Parathyroid adenoma (tissue), 2 donors: Measurements from ENCODE around the gene NBAS.

Experiments
- H2AFZ ChIP-seq: fragments of 300-600 bp; sonication (generic); one replicate; pipeline ENCODE4 v1.7.0; 2017; ENCODE audit warnings: antibody characterized with exemption, mild to moderate bottlenecking
- H3K27ac ChIP-seq: fragments of 300-600 bp; sonication (generic); one replicate; pipeline ENCODE4 v1.7.0; 2017
- H3K27me3 ChIP-seq: fragments of 300-600 bp; sonication (generic); one replicate; pipeline ENCODE4 v1.7.0; 2017; ENCODE audit warnings: low read length; ENCODE audit not compliant: control insufficient read depth, insufficient read depth
- H3K36me3 ChIP-seq: fragments of 300-600 bp; sonication (generic); one replicate; pipeline ENCODE4 v1.7.0; 2017; ENCODE audit warnings: low read length; ENCODE audit not compliant: control insufficient read depth, insufficient read depth
- H3K4me1 ChIP-seq: fragments of 300-600 bp; sonication (generic); one replicate; pipeline ENCODE4 v1.7.0; 2017; ENCODE audit warnings: control low read depth
- H3K4me2 ChIP-seq: fragments of 300-600 bp; sonication (generic); one replicate; pipeline ENCODE4 v1.7.0; 2017; ENCODE audit warnings: low read length
- H3K4me3 ChIP-seq: fragments of 300-600 bp; sonication (generic); one replicate; pipeline ENCODE4 v1.7.0; 2017; ENCODE audit warnings: low read depth, low read length
- H3K79me2 ChIP-seq: fragments of 300-600 bp; sonication (generic); one replicate; pipeline ENCODE4 v1.7.0; 2017; ENCODE audit warnings: control low read depth
- H3K9ac ChIP-seq: fragments of 300-600 bp; sonication (generic); one replicate; pipeline ENCODE4 v1.7.0; 2017; ENCODE audit warnings: mild to moderate bottlenecking
- H3K9me3 ChIP-seq: fragments of 300-600 bp; sonication (generic); one replicate; pipeline ENCODE4 v1.7.0; 2017; ENCODE audit warnings: low read length; ENCODE audit not compliant: control insufficient read depth
- TF ChIP-seq, protein P1 (sequence below): fragments of 300-600 bp; sonication (generic); IDR thresholded peaks from one replicate; pipeline ENCODE4 v1.7.0; 2017; ENCODE audit warnings: antibody characterized with exemption, mild to moderate bottlenecking
- donor health status: primary hyperparathyroidism.

Gene NBAS

DNA sequence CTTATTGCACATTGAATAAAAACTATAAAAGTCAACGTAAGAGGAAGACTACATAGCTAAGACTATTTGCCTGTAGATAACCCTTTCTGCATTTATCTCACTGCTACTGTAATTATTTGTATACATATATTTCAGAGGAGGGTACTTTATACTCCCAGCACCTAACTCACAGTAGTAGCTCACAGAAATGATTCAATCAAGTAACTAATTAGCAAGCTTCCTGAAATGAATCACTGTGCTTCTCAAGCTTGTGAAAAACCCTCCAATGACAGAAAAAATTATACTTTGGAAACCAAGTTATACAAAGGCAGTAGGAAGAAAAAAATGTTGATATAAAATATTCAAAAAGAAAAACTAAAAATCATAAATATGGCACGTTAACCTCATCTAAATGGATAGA lies 124.9 kb downstream of the NBAS start:
- Histone ChIP-seq H3K4me2 (no peak overlapping the region), H3K4me1 (no peaks in the 10 kb centered on the region), H3K27me3 (no peaks in the 10 kb centered on the region), H3K9me3 (no peaks in the 10 kb centered on the region), H3K36me3 (no peaks in the 10 kb centered on the region), H3K79me2 (no peaks in the 10 kb centered on the region), H3K9ac (no peak overlapping the region), H3K27ac (no peak overlapping the region), H2AFZ (no peak overlapping the region), H3K4me3 (no peak overlapping the region)
- TF ChIP-seq, protein P1, sequence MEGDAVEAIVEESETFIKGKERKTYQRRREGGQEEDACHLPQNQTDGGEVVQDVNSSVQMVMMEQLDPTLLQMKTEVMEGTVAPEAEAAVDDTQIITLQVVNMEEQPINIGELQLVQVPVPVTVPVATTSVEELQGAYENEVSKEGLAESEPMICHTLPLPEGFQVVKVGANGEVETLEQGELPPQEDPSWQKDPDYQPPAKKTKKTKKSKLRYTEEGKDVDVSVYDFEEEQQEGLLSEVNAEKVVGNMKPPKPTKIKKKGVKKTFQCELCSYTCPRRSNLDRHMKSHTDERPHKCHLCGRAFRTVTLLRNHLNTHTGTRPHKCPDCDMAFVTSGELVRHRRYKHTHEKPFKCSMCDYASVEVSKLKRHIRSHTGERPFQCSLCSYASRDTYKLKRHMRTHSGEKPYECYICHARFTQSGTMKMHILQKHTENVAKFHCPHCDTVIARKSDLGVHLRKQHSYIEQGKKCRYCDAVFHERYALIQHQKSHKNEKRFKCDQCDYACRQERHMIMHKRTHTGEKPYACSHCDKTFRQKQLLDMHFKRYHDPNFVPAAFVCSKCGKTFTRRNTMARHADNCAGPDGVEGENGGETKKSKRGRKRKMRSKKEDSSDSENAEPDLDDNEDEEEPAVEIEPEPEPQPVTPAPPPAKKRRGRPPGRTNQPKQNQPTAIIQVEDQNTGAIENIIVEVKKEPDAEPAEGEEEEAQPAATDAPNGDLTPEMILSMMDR: no peak

GRCh38 chr2:15435474-15435873 lies 125.7 kb downstream of the NBAS start:
- no peak overlapping the region for H2AFZ ChIP-seq
- TF ChIP-seq, protein P1: no peak
- H3K27ac ChIP-seq: no peak overlapping the region
- H3K4me3 ChIP-seq: no peak overlapping the region
- H3K4me2 ChIP-seq: no peak overlapping the region
- no peaks in the 10 kb centered on the region for H3K79me2 ChIP-seq
- no peaks in the 10 kb centered on the region for H3K4me1 ChIP-seq
- H3K36me3 ChIP-seq: no peaks in the 10 kb centered on the region
- no peaks in the 10 kb centered on the region for H3K9me3 ChIP-seq
- H3K27me3 ChIP-seq: no peaks in the 10 kb centered on the region
- no peak overlapping the region for H3K9ac ChIP-seq

- no peaks in the 10 kb centered on the region for H3K9me3 ChIP-seq
These were observed 128.4 kb downstream of the NBAS start for GRCh38 chr2:15432642-15433256.

GRCh38 chr2:15429032-15429431 lies 132.1 kb downstream of the NBAS start:
- H3K36me3 ChIP-seq: no peaks in the 10 kb centered on the region
- no peak overlapping the region for H3K9ac ChIP-seq
- no peak overlapping the region for H2AFZ ChIP-seq
- no peak overlapping the region for H3K4me3 ChIP-seq
- H3K27ac ChIP-seq: no peak overlapping the region
- no peaks in the 10 kb centered on the region for H3K27me3 ChIP-seq
- H3K9me3 ChIP-seq: no peaks in the 10 kb centered on the region
- no peaks in the 10 kb centered on the region for H3K4me1 ChIP-seq
- H3K4me2 ChIP-seq: no peak overlapping the region
- TF ChIP-seq, protein P1: no peak
- no peaks in the 10 kb centered on the region for H3K79me2 ChIP-seq

More at GRCh38 chr2:15432642-15433256, 128.4 kb downstream of the NBAS start:
- Histone ChIP-seq H3K4me1 (no peaks in the 10 kb centered on the region), H3K4me3 (no peak overlapping the region), H3K27me3 (no peaks in the 10 kb centered on the region), H3K36me3 (no peaks in the 10 kb centered on the region), H3K79me2 (no peaks in the 10 kb centered on the region), H3K9ac (no peak overlapping the region), H3K27ac (no peak overlapping the region), H2AFZ (no peak overlapping the region), H3K4me2 (no peak overlapping the region)
- TF ChIP-seq, protein P1: no peak

DNA sequence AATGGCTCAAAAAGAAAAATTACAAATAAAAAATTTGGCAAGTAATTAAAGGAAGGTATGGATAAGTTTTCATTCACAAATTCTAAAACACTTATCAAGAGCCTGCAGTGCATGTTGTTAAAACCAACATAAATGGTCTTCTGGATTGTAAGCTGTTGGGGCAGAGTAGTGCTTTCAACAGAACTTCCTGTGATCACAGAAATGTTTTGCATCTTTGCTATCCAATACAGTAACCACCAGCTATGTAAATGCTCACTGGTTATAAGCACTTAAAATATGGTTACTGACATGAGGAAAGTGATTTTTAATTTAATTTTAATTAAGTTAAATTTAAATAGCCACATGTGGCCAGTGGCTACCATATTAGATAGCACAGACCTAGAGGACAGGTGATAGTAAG lies 133.1 kb downstream of the NBAS start:
- Histone ChIP-seq H2AFZ (no peak overlapping the region), H3K27me3 (no peaks in the 10 kb centered on the region), H3K27ac (no peak overlapping the region), H3K4me3 (no peak overlapping the region), H3K9ac (no peak overlapping the region), H3K79me2 (no peaks in the 10 kb centered on the region), H3K9me3 (no peaks in the 10 kb centered on the region), H3K4me1 (no peaks in the 10 kb centered on the region), H3K4me2 (no peak overlapping the region), H3K36me3 (no peaks in the 10 kb centered on the region)
- TF ChIP-seq, protein P1: no peak
